Endometrial microvascular endothelial cells (primary cell): ENCODE data around the gene OTUD6A. TPM values are rescaled to one million over a fixed set of nuclear protein-coding genes. Genes with fewer than 3 reads are reported as not detected.

Experiments used
- in situ Hi-C: cut with HindIII; loops from 2 replicates; pipeline ENCODE4 v1.10.0; 2017; ENCODE audit warnings: low sequenced_read_pairs, low pct_unique_long_range_greater_than_20kb; ENCODE audit errors: inconsistent ontology term
- total RNA-seq: library from RNA; depleted of rRNA; stranded (reverse); fragments of >200 nt; gene quantifications from one replicate; pipeline ENCODE4 v1.2.3, GENCODE V29; 2015; ENCODE audit errors: inconsistent ontology term

Gene OTUD6A
- total RNA-seq, 1 donor from 2014 or later, result not detected

GRCh38 chrX:70043685-70044084, 18.6 kb upstream of the OTUD6A start:
- in situ Hi-C loops, result no loop called here

- in situ Hi-C loops, result no loop called here
Observed at GRCh38 chrX:70044541-70045245, 17.6 kb upstream of the OTUD6A start.

- in situ Hi-C loops, result no loop called here
Observed at GRCh38 chrX:70046978-70047377, 15.3 kb upstream of the OTUD6A start.

GRCh38 chrX:70049406-70049805, 12.9 kb upstream of the OTUD6A start:
- in situ Hi-C loops, result no loop called here

GRCh38 chrX:70049925-70050324, 12.3 kb upstream of the OTUD6A start, which contains the start of gene AWAT2:
Gene AWAT2 (minus strand): TSS chrX:70049938. CDS start chrX:70049932, 6 bp downstream.
- in situ Hi-C loops, result no loop called here

GRCh38 chrX:70052895-70053615, 9.2 kb upstream of the OTUD6A start:
- in situ Hi-C loops, result no loop called here

- in situ Hi-C loops, result no loop called here
Observed at GRCh38 chrX:70054391-70054790, 7.9 kb upstream of the OTUD6A start.

- in situ Hi-C loops, result no loop called here
Observed at GRCh38 chrX:70062961-70063550, 799 bp downstream of the OTUD6A start.

- in situ Hi-C loops, result no loop called here
Observed at GRCh38 chrX:70066646-70067045, 4.4 kb downstream of the OTUD6A start.

- in situ Hi-C loops, result no loop called here
Observed at GRCh38 chrX:70079297-70079696, 17.0 kb downstream of the OTUD6A start.

GRCh38 chrX:70079870-70080269, 17.6 kb downstream of the OTUD6A start:
- in situ Hi-C loops, result no loop called here

GRCh38 chrX:70082723-70083122, 20.5 kb downstream of the OTUD6A start:
- in situ Hi-C loops, result no loop called here

GRCh38 chrX:70084592-70085240, 22.5 kb downstream of the OTUD6A start:
- in situ Hi-C loops, result no loop called here

GRCh38 chrX:70087857-70088630, 25.8 kb downstream of the OTUD6A start:
- in situ Hi-C loops, result no loop called here

- in situ Hi-C loops, result no loop called here
Observed at GRCh38 chrX:70088751-70089150, 26.5 kb downstream of the OTUD6A start.

GRCh38 chrX:70089604-70090297, 27.5 kb downstream of the OTUD6A start:
- in situ Hi-C loops, result no loop called here

- in situ Hi-C loops, result no loop called here
Observed at GRCh38 chrX:70092247-70092646, 30.0 kb downstream of the OTUD6A start.

GRCh38 chrX:70096052-70096451, 33.8 kb downstream of the OTUD6A start:
- in situ Hi-C loops, result no loop called here
